HG03520 (cell line): ENCODE results near the gene UBE2E2.
A peak's percentile ranks its signal among the peaks of the same experiment; 100 is the strongest.

Experiments used
- ATAC-seq: cut with Tn5 transposase; IDR thresholded peaks from one replicate; pipeline ENCODE4 v1.9.1; 2021; ENCODE audit warnings: mild to moderate bottlenecking, moderate library complexity; ENCODE audit not compliant: unreplicated experiment

Gene UBE2E2

GRCh38 chr3:23461069-23461468 lies 257.9 kb downstream of the UBE2E2 start:
- ATAC-seq, result no peak

GRCh38 chr3:23463791-23464190 lies 260.7 kb downstream of the UBE2E2 start:
- no peak for ATAC-seq

- ATAC-seq, result no peak
Measured at GRCh38 chr3:23465569-23465968, 262.4 kb downstream of the UBE2E2 start.

GRCh38 chr3:23468203-23468602 lies 265.1 kb downstream of the UBE2E2 start:
- ATAC-seq, result no peak

- no peak for ATAC-seq
Measured at GRCh38 chr3:23474580-23475357, 271.6 kb downstream of the UBE2E2 start.

GRCh38 chr3:23475446-23475845 lies 272.3 kb downstream of the UBE2E2 start:
- no peak for ATAC-seq

GRCh38 chr3:23479026-23479425 lies 275.9 kb downstream of the UBE2E2 start:
- ATAC-seq, result no peak

- no peak for ATAC-seq
Measured at GRCh38 chr3:23479615-23480328, 276.6 kb downstream of the UBE2E2 start.

- ATAC-seq, result no peak
Measured at GRCh38 chr3:23480329-23480714, 277.2 kb downstream of the UBE2E2 start.

- no peak for ATAC-seq
Measured at GRCh38 chr3:23481011-23481615, 278.0 kb downstream of the UBE2E2 start.

GRCh38 chr3:23481616-23482278 lies 278.6 kb downstream of the UBE2E2 start:
- peak; percentile 48 for ATAC-seq

GRCh38 chr3:23484386-23484785 lies 281.3 kb downstream of the UBE2E2 start:
- ATAC-seq, result no peak

- ATAC-seq, result no peak
Measured at GRCh38 chr3:23485922-23486321, 282.8 kb downstream of the UBE2E2 start.

- no peak for ATAC-seq
Measured at GRCh38 chr3:23487015-23487414, 283.9 kb downstream of the UBE2E2 start.

- ATAC-seq, result no peak
Measured at GRCh38 chr3:23488618-23489017, 285.5 kb downstream of the UBE2E2 start.

GRCh38 chr3:23489300-23490158 lies 286.4 kb downstream of the UBE2E2 start:
- ATAC-seq, result no peak

GRCh38 chr3:23490459-23490858 lies 287.3 kb downstream of the UBE2E2 start:
- no peak for ATAC-seq

GRCh38 chr3:23492057-23492456 lies 288.9 kb downstream of the UBE2E2 start:
- ATAC-seq, result no peak

- no peak for ATAC-seq
Measured at GRCh38 chr3:23493889-23494288, 290.8 kb downstream of the UBE2E2 start.

GRCh38 chr3:23494967-23495366 lies 291.8 kb downstream of the UBE2E2 start:
- no peak for ATAC-seq
